GM12878 (cell line): ENCODE data around the gene ADAM33. TPM values are rescaled to one million over a fixed set of nuclear protein-coding genes. Genes with fewer than 3 reads are reported as not detected.

Source experiments
- ATAC-seq: fragments of 200-7000 bp; cut with Tn5 transposase; 3 replicates; pipeline ENCODE4 v1.9.1; 2020; ENCODE audit warnings: mild to moderate bottlenecking, moderate library complexity
- BruUV-seq: library from RNA; stranded (reverse); fragments of 400-500 nt; replicated peaks from 2 replicates; lab custom pipeline; 2021; lab: Mats Ljungman, UMichigan
- CTCF ChIA-PET: fragments of 300-600 bp; sonication (Branson Sonifier 250); formaldehyde crosslinking; extraction: SDS; loops from one replicate; lab custom pipeline; 2021; ENCODE audit warnings: inconsistent platforms; lab: Yijun Ruan, JAX
- POLR2A ChIA-PET: fragments of 350-600 bp; formaldehyde crosslinking; extraction: SDS; loops from one replicate; lab custom pipeline; 2021; ENCODE audit warnings: inconsistent platforms; lab: Charles Lee
- RAD21 ChIA-PET: fragments of 300-600 bp; sonication (Branson Sonifier 250); formaldehyde crosslinking; loops from one replicate; lab custom pipeline; 2023; ENCODE audit warnings: antibody characterized with exemption; ENCODE audit not compliant: unreplicated experiment; lab: Charles Lee
- SMC1A ChIA-PET: fragments of 300-600 bp; sonication (Branson Sonifier 250); formaldehyde crosslinking; loops from one replicate; lab custom pipeline; 2023; ENCODE audit not compliant: unreplicated experiment, uncharacterized antibody; lab: Charles Lee
- DNase-seq: peaks from one replicate; pipeline ENCODE4 v3.0.0-alpha.2; 2011; ENCODE audit warnings: low read depth, low spot score
- FAIRE-seq: peaks from 3 replicates; lab custom pipeline; 2011; peaks lifted over from hg19 to GRCh38; lab: Jason Lieb, UNC
- H2AFZ ChIP-seq: 2 replicates; pipeline ENCODE4 v1.6.0; 2011; ENCODE audit warnings: low read depth, low read length, control low read depth; ENCODE audit not compliant: control insufficient read depth
- H3K27ac ChIP-seq: 2 replicates; pipeline ENCODE4 v1.5.1; 2011; ENCODE audit warnings: control low read depth; ENCODE audit not compliant: control insufficient read depth, insufficient read depth
- H3K27me3 ChIP-seq, 2 experiments: replicated peaks in 1 of 2; 2 replicates each; pipeline versions ENCODE4 v1.6.0 to v1.6.1; 2011; ENCODE audit warnings: low read length in 1 of 2; ENCODE audit not compliant: control insufficient read depth in 2 of 2, insufficient read depth in 2 of 2
- H3K36me3 ChIP-seq, 2 experiments: 2 replicates each; pipeline ENCODE4 v1.5.1; 2011; ENCODE audit warnings: low read length in 1 of 2; ENCODE audit not compliant: control insufficient read depth in 2 of 2, insufficient read depth in 2 of 2
- H3K4me1 ChIP-seq: 2 replicates; pipeline ENCODE4 v1.6.1; 2011; ENCODE audit warnings: mild to moderate bottlenecking, low read length, moderate library complexity, mixed read lengths; ENCODE audit not compliant: control insufficient read depth, insufficient read depth
- H3K4me2 ChIP-seq: 2 replicates; pipeline ENCODE4 v1.6.0; 2011; ENCODE audit warnings: control low read depth; ENCODE audit not compliant: control insufficient read depth, insufficient read depth
- H3K4me3 ChIP-seq: fragments of 200-600 bp; sonication (generic); 2 replicates; pipeline ENCODE4 v1.5.1; 2016
- H3K79me2 ChIP-seq: 2 replicates; pipeline ENCODE4 v1.6.0; 2011; ENCODE audit warnings: low read length; ENCODE audit not compliant: control insufficient read depth, insufficient read depth
- H3K9ac ChIP-seq: 2 replicates; pipeline ENCODE4 v1.8.0; 2011; ENCODE audit warnings: low read length, control low read depth, mixed read lengths; ENCODE audit not compliant: control insufficient read depth, insufficient read depth
- H3K9me3 ChIP-seq: replicated peaks from 3 replicates; pipeline ENCODE4 v1.5.1; 2011; ENCODE audit warnings: mild to moderate bottlenecking, low read length; ENCODE audit not compliant: control insufficient read depth, insufficient read depth
- H4K20me1 ChIP-seq: 2 replicates; pipeline ENCODE4 v1.6.0; 2011; ENCODE audit not compliant: control insufficient read depth, insufficient read depth
- ATF7 ChIP-seq: fragments of 450-650 bp; IDR thresholded peaks from 2 replicates; pipeline ENCODE4 v1.6.1; 2016; ENCODE audit warnings: low read depth, mild to moderate bottlenecking
- CBX3 ChIP-seq: fragments of 200-600 bp; sonication (generic); IDR thresholded peaks from 2 replicates; pipeline ENCODE4 v1.6.1; 2016; ENCODE audit warnings: low read depth, borderline replicate concordance
- CHD4 ChIP-seq: fragments of 200-600 bp; sonication (generic); IDR thresholded peaks from 2 replicates; pipeline ENCODE4 v1.6.1; 2016; ENCODE audit warnings: mild to moderate bottlenecking
- HCFC1 ChIP-seq: fragments of 150-350 bp; IDR thresholded peaks from 2 replicates; pipeline ENCODE4 v1.6.1; 2014; ENCODE audit warnings: low read length
- IRF4 ChIP-seq: IDR thresholded peaks from 2 replicates; pipeline ENCODE4 v1.6.1; 2011; ENCODE audit warnings: low read depth, low read length
- MTA2 ChIP-seq: fragments of 450-650 bp; IDR thresholded peaks from 2 replicates; pipeline ENCODE4 v1.6.1; 2016; ENCODE audit warnings: low read depth, mild to moderate bottlenecking, moderate library complexity
- MXI1 ChIP-seq: fragments of 150-350 bp; IDR thresholded peaks from 2 replicates; pipeline ENCODE4 v1.6.1; 2011; ENCODE audit warnings: low read depth, mild to moderate bottlenecking, inconsistent platforms, low read length, improper control_type of control experiment
- NBN ChIP-seq: fragments of 450-650 bp; IDR thresholded peaks from 2 replicates; pipeline ENCODE4 v1.6.1; 2016
- NFIC ChIP-seq: IDR thresholded peaks from 2 replicates; pipeline ENCODE4 v1.6.1; 2012; ENCODE audit warnings: low read depth, mild to moderate bottlenecking, inconsistent platforms, low read length, moderate library complexity
- RUNX3 ChIP-seq: IDR thresholded peaks from 2 replicates; pipeline ENCODE4 v1.6.1; 2012; ENCODE audit warnings: low read length, inconsistent platforms
- SP1 ChIP-seq: IDR thresholded peaks from one replicate; pipeline ENCODE4 v1.6.1; 2011; ENCODE audit warnings: low read depth, low read length
- TCF12 ChIP-seq: IDR thresholded peaks from 2 replicates; pipeline ENCODE4 v1.6.1; 2011; ENCODE audit warnings: low read depth, mild to moderate bottlenecking, low read length
- ZNF217 ChIP-seq: fragments of 450-650 bp; IDR thresholded peaks from 2 replicates; pipeline ENCODE4 v1.6.1; 2017; ENCODE audit warnings: antibody characterized with exemption, mild to moderate bottlenecking
- WGBS: methylation state at CpG from one replicate; pipeline ENCODE4 v1.1.6; 2016; ENCODE audit warnings: low lambda C conversion rate; ENCODE audit not compliant: insufficient replicate concordance, insufficient coverage; ENCODE audit errors: missing lambda C conversion rate; 5-methylcytosine and 5-hydroxymethylcytosine counted together
- in situ Hi-C: fragments of 300-500 bp; cut with MboI; formaldehyde crosslinking; loops from 9 replicates; pipeline ENCODE4 v1.14.3; 2018; ENCODE audit warnings: mixed read lengths
- intact Hi-C: fragments of 100-400 bp; cut with micrococcal nuclease; formaldehyde crosslinking; loops from one replicate; pipeline ENCODE4 v1.14.2; 2022; ENCODE audit not compliant: unreplicated experiment
- polyA plus RNA-seq, 11 experiments: library from polyadenylated mRNA; depleted of rRNA in 4 of 11; unstranded in 6 of 11; stranded (reverse) in 5 of 11; fragments of >200 nt; fragmentation: Nextera tagmentation in 4 of 11; fragmentation: Illumina TruSeq in 1 of 11; extraction: Ambion mirVana in 4 of 11; extraction: Trizol in 1 of 11; gene quantifications; 1 replicate in 1 of 11; 2 replicates in 10 of 11; pipeline versions ENCODE4 v1.2.1 to v1.2.3, GENCODE V29; 2011 to 2016; ENCODE audit warnings: inconsistent platforms in 2 of 11, missing spikeins in 2 of 11, low read depth in 1 of 11
- total RNA-seq, 4 experiments: library from RNA; depleted of rRNA in 3 of 4; stranded (reverse); fragments of >200 nt in 3 of 4; fragmentation: Illumina TruSeq in 1 of 4; extraction: Trizol in 1 of 4; gene quantifications; 2 replicates each; pipeline versions ENCODE4 v1.2.1 to v1.2.3, GENCODE V29; 2013 to 2021
- TF ChIP-seq, protein P1 (sequence below): IDR thresholded peaks from 2 replicates; pipeline ENCODE4 v1.6.1; 2012; ENCODE audit warnings: improper control_type of control experiment, low read depth, low read length; ENCODE audit not compliant: insufficient replicate concordance
- TF ChIP-seq, protein P2 (sequence below): IDR thresholded peaks from 2 replicates; pipeline ENCODE4 v1.6.1; 2012; ENCODE audit warnings: low read depth, low read length, improper control_type of control experiment
- TF ChIP-seq, protein P3 (sequence below): fragments of 150-350 bp; IDR thresholded peaks from 2 replicates; pipeline ENCODE4 v1.6.1; 2014; ENCODE audit warnings: mild to moderate bottlenecking, low read depth, low read length

Gene ADAM33
- total and polyA plus RNA-seq, 10 of the 15 experiments (the other 5 are each of a cell fraction or from before 2014, with no cell fraction given) = not detected

DNA sequence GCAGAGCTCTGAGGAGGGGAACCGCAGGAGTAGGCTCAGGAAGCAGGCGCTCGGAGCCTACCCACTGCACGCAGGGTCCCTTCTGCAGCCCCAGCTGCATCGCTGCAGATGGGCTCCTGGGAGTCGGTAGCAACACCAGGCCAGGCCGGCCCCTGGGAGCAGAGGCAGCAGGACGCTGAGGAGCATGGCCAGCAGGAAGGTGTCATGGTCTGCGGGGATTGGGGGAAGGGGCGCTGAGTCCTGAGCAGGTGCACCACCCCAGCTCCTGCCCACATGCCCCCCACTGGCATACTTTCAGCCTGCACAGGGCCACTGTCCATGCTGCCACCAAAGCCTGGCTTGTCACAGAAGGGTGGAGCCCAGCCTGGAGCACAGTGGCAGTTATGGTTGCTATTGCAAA is 10.9 kb downstream of the ADAM33 start:
- DNase-seq (no peak), ATAC-seq (no peak), FAIRE-seq (no peak)
- H2AFZ ChIP-seq = no peak overlapping the region
- no peaks in the 10 kb centered on the region for H3K79me2 ChIP-seq
- no peak overlapping the region for H3K27ac ChIP-seq
- CTCF ChIA-PET = interaction anchor here (0.8 kb wide), 2 partner anchors 12 to 40 kb away, joined by 3 read pairs; no protein-coding TSS in a partner anchor
- intact Hi-C loops (no loop called here), in situ Hi-C loops (no loop called here)
- POLR2A ChIA-PET = no interaction called here
- no peaks in the 10 kb centered on the region for H4K20me1 ChIP-seq
- SMC1A ChIA-PET = no interaction called here
- H3K4me1 ChIP-seq = peaks cover 5% of the 10 kb centered on the region
- H3K36me3 ChIP-seq = no peaks in the 10 kb centered on the region
- peaks cover 0 to 5% of the 10 kb centered on the region in 2 experiments; a peak in 2 of 4 replicates for H3K27me3 ChIP-seq
- no peak overlapping the region for H3K4me3 ChIP-seq
- H3K9me3 ChIP-seq = no peaks in the 10 kb centered on the region
- no peak overlapping the region for H3K9ac ChIP-seq
- H3K4me2 ChIP-seq = no peak overlapping the region
- WGBS = 16% methylated on average over 7 of the region's 10 CpGs
- RAD21 ChIA-PET = interaction anchor here (0.6 kb wide), 1 partner anchor 1692 kb away, joined by 3 read pairs; no protein-coding TSS in a partner anchor
- BruUV-seq = no TSS peak
- TF ChIP-seq, protein P1, sequence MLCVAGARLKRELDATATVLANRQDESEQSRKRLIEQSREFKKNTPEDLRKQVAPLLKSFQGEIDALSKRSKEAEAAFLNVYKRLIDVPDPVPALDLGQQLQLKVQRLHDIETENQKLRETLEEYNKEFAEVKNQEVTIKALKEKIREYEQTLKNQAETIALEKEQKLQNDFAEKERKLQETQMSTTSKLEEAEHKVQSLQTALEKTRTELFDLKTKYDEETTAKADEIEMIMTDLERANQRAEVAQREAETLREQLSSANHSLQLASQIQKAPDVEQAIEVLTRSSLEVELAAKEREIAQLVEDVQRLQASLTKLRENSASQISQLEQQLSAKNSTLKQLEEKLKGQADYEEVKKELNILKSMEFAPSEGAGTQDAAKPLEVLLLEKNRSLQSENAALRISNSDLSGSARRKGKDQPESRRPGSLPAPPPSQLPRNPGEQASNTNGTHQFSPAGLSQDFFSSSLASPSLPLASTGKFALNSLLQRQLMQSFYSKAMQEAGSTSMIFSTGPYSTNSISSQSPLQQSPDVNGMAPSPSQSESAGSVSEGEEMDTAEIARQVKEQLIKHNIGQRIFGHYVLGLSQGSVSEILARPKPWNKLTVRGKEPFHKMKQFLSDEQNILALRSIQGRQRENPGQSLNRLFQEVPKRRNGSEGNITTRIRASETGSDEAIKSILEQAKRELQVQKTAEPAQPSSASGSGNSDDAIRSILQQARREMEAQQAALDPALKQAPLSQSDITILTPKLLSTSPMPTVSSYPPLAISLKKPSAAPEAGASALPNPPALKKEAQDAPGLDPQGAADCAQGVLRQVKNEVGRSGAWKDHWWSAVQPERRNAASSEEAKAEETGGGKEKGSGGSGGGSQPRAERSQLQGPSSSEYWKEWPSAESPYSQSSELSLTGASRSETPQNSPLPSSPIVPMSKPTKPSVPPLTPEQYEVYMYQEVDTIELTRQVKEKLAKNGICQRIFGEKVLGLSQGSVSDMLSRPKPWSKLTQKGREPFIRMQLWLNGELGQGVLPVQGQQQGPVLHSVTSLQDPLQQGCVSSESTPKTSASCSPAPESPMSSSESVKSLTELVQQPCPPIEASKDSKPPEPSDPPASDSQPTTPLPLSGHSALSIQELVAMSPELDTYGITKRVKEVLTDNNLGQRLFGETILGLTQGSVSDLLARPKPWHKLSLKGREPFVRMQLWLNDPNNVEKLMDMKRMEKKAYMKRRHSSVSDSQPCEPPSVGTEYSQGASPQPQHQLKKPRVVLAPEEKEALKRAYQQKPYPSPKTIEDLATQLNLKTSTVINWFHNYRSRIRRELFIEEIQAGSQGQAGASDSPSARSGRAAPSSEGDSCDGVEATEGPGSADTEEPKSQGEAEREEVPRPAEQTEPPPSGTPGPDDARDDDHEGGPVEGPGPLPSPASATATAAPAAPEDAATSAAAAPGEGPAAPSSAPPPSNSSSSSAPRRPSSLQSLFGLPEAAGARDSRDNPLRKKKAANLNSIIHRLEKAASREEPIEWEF = no peak
- TF ChIP-seq IRF4 = no peak
- no peak for TF ChIP-seq CHD4
- TF ChIP-seq SP1 = no peak
- no peak for TF ChIP-seq CBX3
- TF ChIP-seq NFIC = no peak
- no peak for TF ChIP-seq RUNX3
- no peak for TF ChIP-seq ZNF217
- TF ChIP-seq ATF7 = no peak
- TF ChIP-seq TCF12 = no peak
- TF ChIP-seq, protein P2, sequence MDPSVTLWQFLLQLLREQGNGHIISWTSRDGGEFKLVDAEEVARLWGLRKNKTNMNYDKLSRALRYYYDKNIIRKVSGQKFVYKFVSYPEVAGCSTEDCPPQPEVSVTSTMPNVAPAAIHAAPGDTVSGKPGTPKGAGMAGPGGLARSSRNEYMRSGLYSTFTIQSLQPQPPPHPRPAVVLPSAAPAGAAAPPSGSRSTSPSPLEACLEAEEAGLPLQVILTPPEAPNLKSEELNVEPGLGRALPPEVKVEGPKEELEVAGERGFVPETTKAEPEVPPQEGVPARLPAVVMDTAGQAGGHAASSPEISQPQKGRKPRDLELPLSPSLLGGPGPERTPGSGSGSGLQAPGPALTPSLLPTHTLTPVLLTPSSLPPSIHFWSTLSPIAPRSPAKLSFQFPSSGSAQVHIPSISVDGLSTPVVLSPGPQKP = no peak
- TF ChIP-seq NBN = no peak
- TF ChIP-seq HCFC1 = no peak
- TF ChIP-seq MTA2 = no peak
- TF ChIP-seq, protein P3, sequence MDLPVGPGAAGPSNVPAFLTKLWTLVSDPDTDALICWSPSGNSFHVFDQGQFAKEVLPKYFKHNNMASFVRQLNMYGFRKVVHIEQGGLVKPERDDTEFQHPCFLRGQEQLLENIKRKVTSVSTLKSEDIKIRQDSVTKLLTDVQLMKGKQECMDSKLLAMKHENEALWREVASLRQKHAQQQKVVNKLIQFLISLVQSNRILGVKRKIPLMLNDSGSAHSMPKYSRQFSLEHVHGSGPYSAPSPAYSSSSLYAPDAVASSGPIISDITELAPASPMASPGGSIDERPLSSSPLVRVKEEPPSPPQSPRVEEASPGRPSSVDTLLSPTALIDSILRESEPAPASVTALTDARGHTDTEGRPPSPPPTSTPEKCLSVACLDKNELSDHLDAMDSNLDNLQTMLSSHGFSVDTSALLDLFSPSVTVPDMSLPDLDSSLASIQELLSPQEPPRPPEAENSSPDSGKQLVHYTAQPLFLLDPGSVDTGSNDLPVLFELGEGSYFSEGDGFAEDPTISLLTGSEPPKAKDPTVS = no peak
- no peak for TF ChIP-seq MXI1
